ENCODE data around the gene KRT78.

Gene KRT78

DNA sequence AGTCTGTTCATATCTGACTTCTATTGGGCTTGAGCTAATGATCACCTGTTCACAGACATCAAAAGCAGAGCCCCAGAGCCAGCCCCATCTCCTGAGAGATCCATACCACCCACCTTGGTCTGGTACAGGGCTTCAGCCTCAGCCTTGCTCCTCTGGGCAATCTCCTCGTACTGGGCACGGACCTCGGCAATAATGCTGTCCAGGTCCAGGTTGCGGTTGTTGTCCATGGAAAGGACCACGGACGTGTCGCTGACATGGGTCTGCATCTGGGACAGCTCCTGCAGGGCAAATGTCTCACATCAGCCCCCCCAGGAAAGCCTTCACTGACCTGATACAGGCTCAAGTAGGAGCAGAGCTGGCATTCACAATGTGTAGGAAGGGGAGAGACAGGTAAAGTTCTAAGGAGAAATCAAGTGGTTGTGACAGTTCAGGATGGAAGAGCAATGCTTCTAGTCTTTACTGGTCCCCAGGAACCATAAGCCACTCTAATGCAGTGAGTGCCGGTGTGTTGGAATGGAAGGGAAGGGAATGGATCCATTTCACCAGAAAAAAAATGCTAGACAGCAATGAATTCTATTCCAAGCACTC, 40.1 kb downstream of the KRT78 start:
- Histone ChIP-seq H3K4me3 (ENCODE audit: low read depth, low read length) (no peak overlapping the region), H3K27me3 (ENCODE audit: insufficient read depth, low read length) (peaks cover 88% of the 10 kb centered on the region), H2AFZ (ENCODE audit: low read length, unreplicated experiment) (no peak overlapping the region), H3K4me1 (ENCODE audit: control insufficient read depth, insufficient read depth, low read length, unreplicated experiment) (no peaks in the 10 kb centered on the region), H3K79me2 (ENCODE audit: control insufficient read depth, insufficient read depth, low read length, unreplicated experiment) (no peaks in the 10 kb centered on the region), H3K27ac (ENCODE audit: low read depth, low read length) (no peak overlapping the region), H3K36me3 (ENCODE audit: insufficient read depth, low read length) (no peaks in the 10 kb centered on the region)

DNA sequence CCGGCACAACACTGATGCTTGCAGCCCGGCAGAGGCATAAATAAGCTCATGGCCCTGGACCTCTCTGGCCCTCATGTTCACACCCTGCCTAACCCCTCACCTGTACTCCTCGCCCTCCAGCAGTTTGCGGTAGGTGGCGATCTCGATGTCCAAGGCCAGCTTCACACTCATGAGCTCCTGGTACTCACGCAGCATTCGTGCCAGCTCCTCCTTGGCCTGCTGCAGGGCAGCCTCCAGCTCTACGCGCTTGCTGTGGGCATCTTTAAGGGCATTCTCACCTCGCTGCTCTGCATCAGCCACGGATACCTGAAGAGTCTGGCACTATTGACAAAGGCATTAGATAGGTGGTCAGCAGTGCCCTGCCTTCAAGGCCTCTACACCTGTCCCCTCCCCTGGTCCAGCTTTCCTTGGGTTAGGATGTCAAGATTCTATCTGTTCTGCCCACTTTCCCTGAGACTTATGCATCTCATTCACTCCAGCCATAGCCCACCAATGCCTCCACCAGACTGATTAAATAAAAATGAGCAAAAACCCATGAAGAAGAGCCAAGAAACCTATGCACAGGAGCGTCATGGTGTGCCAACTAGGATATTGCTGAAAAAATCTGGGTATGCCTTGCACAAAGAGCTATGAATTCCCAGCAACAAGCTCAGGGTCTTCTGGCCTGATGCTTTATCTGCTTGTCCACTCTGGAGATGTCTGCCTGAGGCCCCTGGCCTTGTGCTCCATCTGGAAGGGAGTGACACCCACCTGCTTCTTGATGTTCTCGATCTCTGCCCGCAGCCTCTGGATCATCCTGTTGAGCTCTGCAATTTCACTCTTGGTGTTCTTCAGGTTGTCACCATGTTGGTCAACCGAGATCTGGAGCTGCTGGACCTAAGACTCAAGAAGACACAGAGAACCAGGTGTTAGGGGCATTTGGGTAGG, 41.0 kb downstream of the KRT78 start:
- no peak overlapping the region for H3K4me3 ChIP-seq (ENCODE audit: low read depth, low read length)
- no peak overlapping the region for H3K27ac ChIP-seq (ENCODE audit: low read depth, low read length)
- no peaks in the 10 kb centered on the region for H3K36me3 ChIP-seq (ENCODE audit: insufficient read depth, low read length)
- no peak overlapping the region for H2AFZ ChIP-seq (ENCODE audit: low read length, unreplicated experiment)
- no peaks in the 10 kb centered on the region for H3K4me1 ChIP-seq (ENCODE audit: control insufficient read depth, insufficient read depth, low read length, unreplicated experiment)
- peaks cover 88% of the 10 kb centered on the region for H3K27me3 ChIP-seq (ENCODE audit: insufficient read depth, low read length)
- H3K79me2 ChIP-seq (ENCODE audit: control insufficient read depth, insufficient read depth, low read length, unreplicated experiment): no peaks in the 10 kb centered on the region

DNA sequence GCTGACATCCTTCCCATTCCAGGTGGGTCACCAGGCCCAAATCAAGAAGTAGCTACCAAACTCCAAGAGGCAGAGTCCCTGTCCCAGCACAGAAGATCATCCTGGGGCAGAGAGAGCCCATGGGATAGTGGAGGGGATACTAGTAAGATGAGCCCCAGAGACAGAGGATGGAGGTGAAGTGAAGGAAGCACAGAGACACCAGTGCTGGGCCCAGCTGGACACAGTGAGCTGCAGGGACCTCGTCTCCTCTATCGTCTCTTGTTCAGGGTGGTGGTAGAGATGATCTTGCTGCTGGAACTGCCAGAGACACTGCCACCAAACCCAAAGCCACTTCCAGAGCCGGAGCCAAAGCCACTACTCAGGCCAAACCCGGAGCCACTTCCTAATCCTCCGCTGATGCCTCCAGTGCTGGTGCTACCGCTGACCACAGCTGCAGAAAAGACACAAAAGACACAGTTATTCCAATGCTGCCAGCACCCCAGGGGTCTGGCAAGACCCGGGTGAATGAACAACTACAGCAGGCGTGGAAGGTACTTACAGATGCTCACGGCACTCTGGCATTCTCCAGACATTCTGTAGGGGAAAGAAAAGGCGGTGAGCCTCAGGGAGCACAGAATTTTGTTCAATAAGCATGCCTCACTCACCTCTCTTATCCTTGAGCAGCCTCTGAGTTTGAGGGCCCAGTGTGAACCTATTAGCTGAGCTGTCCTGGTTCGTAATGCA, 41.8 kb downstream of the KRT78 start:
- H3K36me3 ChIP-seq (ENCODE audit: insufficient read depth, low read length): no peaks in the 10 kb centered on the region
- no peaks in the 10 kb centered on the region for H3K4me1 ChIP-seq (ENCODE audit: control insufficient read depth, insufficient read depth, low read length, unreplicated experiment)
- no peak overlapping the region for H2AFZ ChIP-seq (ENCODE audit: low read length, unreplicated experiment)
- no peak overlapping the region for H3K4me3 ChIP-seq (ENCODE audit: low read depth, low read length)
- peaks cover 88% of the 10 kb centered on the region for H3K27me3 ChIP-seq (ENCODE audit: insufficient read depth, low read length)
- H3K79me2 ChIP-seq (ENCODE audit: control insufficient read depth, insufficient read depth, low read length, unreplicated experiment): no peaks in the 10 kb centered on the region
- no peak overlapping the region for H3K27ac ChIP-seq (ENCODE audit: low read depth, low read length)

DNA sequence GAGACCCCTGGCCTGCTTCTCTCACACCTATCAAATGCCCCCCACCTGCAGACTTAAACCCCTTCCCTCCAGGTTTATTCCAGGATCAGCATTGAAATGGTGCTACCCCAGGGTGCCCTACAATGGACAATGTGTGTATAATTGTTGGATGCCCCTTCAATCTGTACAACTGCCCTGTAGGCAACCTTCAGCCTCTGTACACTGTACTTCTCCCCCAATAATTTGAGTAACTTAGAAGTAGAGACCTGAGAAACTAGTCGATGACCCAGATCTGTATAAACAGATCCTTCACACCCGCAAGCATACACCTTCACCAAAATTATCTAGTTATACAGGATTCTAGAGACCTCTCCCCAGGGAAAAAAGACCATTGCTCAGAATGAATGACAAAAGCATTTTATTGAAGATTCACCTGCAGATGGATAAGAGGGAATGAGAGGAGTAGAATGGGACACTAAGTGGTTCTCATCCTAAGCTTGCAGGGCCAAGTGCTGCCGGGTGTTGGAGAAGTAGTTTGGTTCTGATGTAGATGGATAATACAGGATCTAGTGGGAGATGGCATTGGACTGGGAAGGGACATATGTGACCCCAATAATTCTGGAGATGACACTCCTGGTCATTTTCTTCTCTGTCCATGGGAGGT, 42.5 kb downstream of the KRT78 start:
- H3K27ac ChIP-seq (ENCODE audit: low read depth, low read length): no peak overlapping the region
- H3K4me3 ChIP-seq (ENCODE audit: low read depth, low read length): no peak overlapping the region
- H3K27me3 ChIP-seq (ENCODE audit: insufficient read depth, low read length): peaks cover 84% of the 10 kb centered on the region
- H2AFZ ChIP-seq (ENCODE audit: low read length, unreplicated experiment): no peak overlapping the region
- no peaks in the 10 kb centered on the region for H3K4me1 ChIP-seq (ENCODE audit: control insufficient read depth, insufficient read depth, low read length, unreplicated experiment)
- no peaks in the 10 kb centered on the region for H3K36me3 ChIP-seq (ENCODE audit: insufficient read depth, low read length)
- no peaks in the 10 kb centered on the region for H3K79me2 ChIP-seq (ENCODE audit: control insufficient read depth, insufficient read depth, low read length, unreplicated experiment)

DNA sequence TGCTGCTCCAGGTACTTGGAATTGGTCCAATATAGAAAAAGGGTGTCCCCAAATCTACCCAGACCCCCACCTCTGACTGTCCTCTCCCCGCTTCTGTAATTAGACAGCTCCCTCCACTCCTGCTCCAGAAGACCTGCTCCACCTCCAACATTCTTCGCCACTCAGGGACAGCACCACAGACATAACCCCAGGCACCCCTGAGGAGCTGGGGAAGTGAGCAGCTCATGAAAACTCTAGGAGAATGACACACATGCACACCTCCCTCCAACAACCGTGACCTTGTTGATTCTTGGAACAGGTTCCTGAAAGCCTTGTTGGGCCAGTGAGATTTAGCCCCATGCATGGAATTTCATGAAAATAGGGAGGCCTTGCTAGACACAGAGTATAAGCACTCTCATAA, 43.1 kb downstream of the KRT78 start:
- no peaks in the 10 kb centered on the region for H3K79me2 ChIP-seq (ENCODE audit: control insufficient read depth, insufficient read depth, low read length, unreplicated experiment)
- H3K4me3 ChIP-seq (ENCODE audit: low read depth, low read length): no peak overlapping the region
- H3K27me3 ChIP-seq (ENCODE audit: insufficient read depth, low read length): peaks cover 78% of the 10 kb centered on the region
- H3K27ac ChIP-seq (ENCODE audit: low read depth, low read length): no peak overlapping the region
- no peak overlapping the region for H2AFZ ChIP-seq (ENCODE audit: low read length, unreplicated experiment)
- H3K4me1 ChIP-seq (ENCODE audit: control insufficient read depth, insufficient read depth, low read length, unreplicated experiment): no peaks in the 10 kb centered on the region
- no peaks in the 10 kb centered on the region for H3K36me3 ChIP-seq (ENCODE audit: insufficient read depth, low read length)

DNA sequence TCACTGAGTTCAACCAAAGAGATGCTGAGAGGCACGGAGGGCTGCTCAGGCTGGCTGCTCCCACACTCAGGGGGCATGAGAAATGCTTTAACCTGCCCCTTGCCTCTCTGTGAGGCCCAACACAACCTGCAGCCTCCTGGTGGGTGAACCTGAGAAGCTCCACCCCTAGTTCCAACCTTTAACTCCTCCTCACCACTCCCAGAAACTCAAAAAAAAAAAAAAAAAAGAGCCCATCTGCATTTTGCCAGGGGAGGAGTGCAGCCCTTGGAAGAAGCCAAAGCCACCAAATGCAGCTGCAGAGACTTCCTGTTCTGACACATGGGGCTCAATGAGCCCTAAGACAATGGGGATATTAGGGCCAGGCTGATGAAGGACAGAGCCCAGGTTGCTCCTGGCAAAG, 43.8 kb downstream of the KRT78 start:
- H3K36me3 ChIP-seq (ENCODE audit: insufficient read depth, low read length): no peaks in the 10 kb centered on the region
- peaks cover 78% of the 10 kb centered on the region for H3K27me3 ChIP-seq (ENCODE audit: insufficient read depth, low read length)

DNA sequence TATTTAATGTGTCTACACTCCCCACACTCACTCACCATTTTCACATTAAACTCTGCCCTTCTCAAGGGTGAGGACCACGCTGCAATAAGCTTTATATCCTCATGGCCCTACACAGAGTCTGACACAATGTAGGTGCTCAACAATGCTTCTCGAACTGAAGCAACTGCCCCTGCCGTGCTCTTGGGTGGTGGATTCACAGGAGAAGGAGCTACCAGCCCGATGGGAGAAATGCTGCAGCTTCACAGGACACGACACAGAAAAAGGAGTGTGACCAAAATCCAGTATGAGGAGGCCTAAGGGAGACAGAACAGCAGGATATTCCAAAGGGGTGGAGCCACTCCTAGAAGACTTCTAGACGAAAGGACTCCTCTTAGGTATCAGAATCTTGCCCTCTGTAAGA, 46.4 kb downstream of the KRT78 start:
- H2AFZ ChIP-seq (ENCODE audit: low read length, unreplicated experiment): no peak overlapping the region
- H3K79me2 ChIP-seq (ENCODE audit: control insufficient read depth, insufficient read depth, low read length, unreplicated experiment): no peaks in the 10 kb centered on the region
- H3K4me3 ChIP-seq (ENCODE audit: low read depth, low read length): no peak overlapping the region
- H3K4me1 ChIP-seq (ENCODE audit: control insufficient read depth, insufficient read depth, low read length, unreplicated experiment): peaks cover 14% of the 10 kb centered on the region
- no peaks in the 10 kb centered on the region for H3K36me3 ChIP-seq (ENCODE audit: insufficient read depth, low read length)
- no peak overlapping the region for H3K27ac ChIP-seq (ENCODE audit: low read depth, low read length)
- peaks cover 53% of the 10 kb centered on the region for H3K27me3 ChIP-seq (ENCODE audit: insufficient read depth, low read length)

More for the DNA sequence above, 43.8 kb downstream of the KRT78 start:
- Histone ChIP-seq H3K4me3 (ENCODE audit: low read depth, low read length) (no peak overlapping the region), H2AFZ (ENCODE audit: low read length, unreplicated experiment) (no peak overlapping the region), H3K4me1 (ENCODE audit: control insufficient read depth, insufficient read depth, low read length, unreplicated experiment) (no peaks in the 10 kb centered on the region), H3K27ac (ENCODE audit: low read depth, low read length) (no peak overlapping the region), H3K79me2 (ENCODE audit: control insufficient read depth, insufficient read depth, low read length, unreplicated experiment) (no peaks in the 10 kb centered on the region)

DNA sequence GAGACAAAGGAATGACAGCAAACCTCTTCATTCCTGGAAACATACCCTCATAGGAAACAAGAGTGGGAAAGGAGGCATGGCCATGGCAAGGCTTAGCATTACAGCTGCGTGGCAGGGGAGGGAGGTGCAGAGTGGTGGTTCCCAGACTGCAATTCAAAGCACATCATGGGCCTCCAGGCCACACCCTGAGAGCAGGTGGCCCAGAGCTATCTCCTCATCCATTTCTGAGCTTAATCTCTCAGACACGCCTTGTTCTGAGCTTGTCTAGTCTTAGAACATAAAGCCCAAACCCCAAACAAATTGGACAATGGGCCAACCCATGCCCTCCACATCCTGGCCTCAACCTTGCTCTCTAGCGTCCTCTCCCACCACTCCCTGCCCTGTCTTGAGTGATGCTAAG, 47.0 kb downstream of the KRT78 start:
- Histone ChIP-seq H3K4me1 (ENCODE audit: control insufficient read depth, insufficient read depth, low read length, unreplicated experiment) (peaks cover 14% of the 10 kb centered on the region), H2AFZ (ENCODE audit: low read length, unreplicated experiment) (no peak overlapping the region), H3K27ac (ENCODE audit: low read depth, low read length) (no peak overlapping the region), H3K27me3 (ENCODE audit: insufficient read depth, low read length) (peaks cover 46% of the 10 kb centered on the region), H3K4me3 (ENCODE audit: low read depth, low read length) (no peak overlapping the region), H3K36me3 (ENCODE audit: insufficient read depth, low read length) (no peaks in the 10 kb centered on the region), H3K79me2 (ENCODE audit: control insufficient read depth, insufficient read depth, low read length, unreplicated experiment) (no peaks in the 10 kb centered on the region)

DNA sequence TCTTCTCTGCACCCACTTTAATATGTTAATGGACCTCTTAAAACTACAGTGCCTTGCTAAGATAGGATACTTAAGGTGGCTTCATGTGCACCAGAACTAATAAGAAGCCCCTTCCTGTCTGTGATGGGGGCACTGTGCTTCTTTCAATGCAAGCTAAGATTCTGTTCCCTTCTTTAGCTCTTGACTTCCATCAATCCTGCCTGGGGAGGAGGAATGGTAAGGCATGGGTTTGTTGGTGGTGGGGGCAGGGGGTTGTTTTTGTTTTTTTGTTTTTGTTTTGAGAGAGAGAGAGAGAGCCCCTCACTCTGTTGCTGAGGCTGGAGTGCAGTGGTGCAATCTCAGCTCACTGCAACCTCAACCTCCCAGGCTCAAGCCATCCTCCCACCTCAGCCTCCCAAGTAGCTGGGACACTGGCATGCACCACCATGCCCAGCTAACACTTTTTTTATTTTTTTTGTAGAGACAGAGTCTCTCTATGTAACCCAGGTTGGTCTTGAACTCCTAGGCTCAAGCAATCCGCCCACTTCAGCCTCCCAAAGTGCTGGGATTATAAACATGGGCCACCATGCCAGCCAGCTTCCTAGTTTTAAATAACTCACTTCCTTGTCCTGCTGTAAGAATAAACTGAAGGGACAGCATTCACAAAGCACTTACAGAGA, 48.4 kb downstream of the KRT78 start:
- Histone ChIP-seq H3K79me2 (ENCODE audit: control insufficient read depth, insufficient read depth, low read length, unreplicated experiment) (no peaks in the 10 kb centered on the region), H3K36me3 (ENCODE audit: insufficient read depth, low read length) (no peaks in the 10 kb centered on the region), H3K4me3 (ENCODE audit: low read depth, low read length) (no peak overlapping the region), H2AFZ (ENCODE audit: low read length, unreplicated experiment) (no peak overlapping the region), H3K27ac (ENCODE audit: low read depth, low read length) (no peak overlapping the region), H3K27me3 (ENCODE audit: insufficient read depth, low read length) (peaks cover 32% of the 10 kb centered on the region), H3K4me1 (ENCODE audit: control insufficient read depth, insufficient read depth, low read length, unreplicated experiment) (peaks cover 14% of the 10 kb centered on the region)

Measured in ACC112 (cell line).